GM19397 (cell line): ENCODE results near the gene G3BP2.

ENCODE experiments used
- ATAC-seq: cut with Tn5 transposase; IDR thresholded peaks from one replicate; pipeline ENCODE4 v1.9.1; 2021; ENCODE audit warnings: mild to moderate bottlenecking, moderate library complexity; ENCODE audit not compliant: unreplicated experiment

G3BP2 gene

DNA sequence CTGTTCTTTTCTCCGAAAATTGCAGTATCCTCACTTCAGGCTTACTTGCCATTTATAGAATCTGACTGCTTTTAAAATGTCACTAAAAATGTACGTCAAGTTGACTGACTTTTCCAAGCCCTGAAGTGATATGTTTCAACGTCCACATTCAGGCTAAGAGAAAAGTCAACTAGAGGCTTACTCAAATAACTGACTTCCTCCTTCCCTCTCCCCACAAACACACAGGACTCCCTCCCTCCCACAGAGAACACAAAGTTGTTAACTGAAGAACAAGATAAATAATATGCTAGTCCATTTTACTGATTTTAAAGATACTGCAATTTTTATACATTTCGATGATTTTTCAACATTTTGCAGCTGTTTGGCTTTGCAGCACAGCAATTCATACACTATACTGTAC, 29.1 kb downstream of the G3BP2 start:
- no peak for ATAC-seq

DNA sequence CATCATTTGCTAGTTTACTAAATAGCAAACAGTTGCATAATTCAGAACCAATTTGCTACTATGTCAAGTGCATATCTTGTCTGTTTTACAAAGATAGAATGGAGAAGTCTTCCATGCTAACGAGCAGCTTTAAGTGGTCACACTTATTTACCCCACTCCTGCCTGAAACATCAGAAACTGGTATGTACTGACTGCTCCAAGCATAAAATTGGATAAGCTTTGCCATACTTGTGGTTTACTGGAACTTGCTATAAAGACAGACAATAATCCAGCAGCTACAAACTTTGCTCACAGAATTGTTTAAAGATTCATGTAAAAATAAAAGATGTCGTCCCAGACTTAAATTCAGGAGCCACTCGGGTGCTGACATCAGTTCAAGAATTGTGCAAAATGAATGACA, 29.6 kb downstream of the G3BP2 start:
- ATAC-seq = no peak

DNA sequence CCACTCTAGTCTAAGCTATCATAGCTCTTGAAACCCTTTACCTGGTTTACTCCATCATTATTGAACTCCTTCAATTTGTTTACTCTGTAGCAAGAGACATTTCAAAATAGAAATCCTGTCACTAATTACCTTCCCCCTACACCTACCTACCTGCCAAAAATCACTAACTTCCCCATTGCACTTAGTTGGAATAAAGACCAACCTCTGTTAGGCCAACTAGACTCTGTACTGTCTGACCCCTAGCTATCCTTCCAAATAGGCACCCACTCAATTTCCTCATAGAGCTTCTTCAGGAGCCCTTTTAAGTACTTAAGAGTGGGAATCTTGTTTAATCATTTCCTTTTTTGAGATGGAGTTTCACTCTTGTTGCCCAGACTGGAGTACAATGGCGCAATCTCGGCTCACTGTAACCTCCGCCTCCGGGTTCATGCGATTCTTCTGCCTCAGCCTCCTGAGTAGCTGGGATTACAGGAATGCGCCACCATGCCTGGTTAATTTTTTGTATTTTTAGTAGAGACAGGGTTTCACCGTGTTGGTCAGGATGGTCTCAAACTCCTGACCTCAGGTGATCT, 34.0 kb downstream of the G3BP2 start:
- ATAC-seq = no peak

DNA sequence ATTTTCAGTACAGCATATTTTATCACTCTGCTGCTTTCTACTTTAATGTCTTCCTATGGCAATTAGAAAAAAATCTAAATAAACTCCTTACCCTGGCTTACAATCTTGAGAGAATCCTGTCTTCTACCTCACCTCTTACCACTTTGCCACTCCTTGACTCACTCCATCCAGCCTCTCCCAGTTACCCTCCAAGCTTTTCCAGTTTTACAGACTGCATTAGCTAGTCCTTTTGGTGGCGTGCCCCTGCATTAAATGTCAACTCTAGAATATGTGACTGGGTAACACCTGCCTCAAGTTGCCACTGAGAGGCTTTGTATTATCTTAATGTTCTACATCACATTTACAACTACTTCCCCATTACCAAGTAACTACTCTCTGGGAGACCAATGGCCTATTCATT, 35.4 kb downstream of the G3BP2 start:
- ATAC-seq = no peak

DNA sequence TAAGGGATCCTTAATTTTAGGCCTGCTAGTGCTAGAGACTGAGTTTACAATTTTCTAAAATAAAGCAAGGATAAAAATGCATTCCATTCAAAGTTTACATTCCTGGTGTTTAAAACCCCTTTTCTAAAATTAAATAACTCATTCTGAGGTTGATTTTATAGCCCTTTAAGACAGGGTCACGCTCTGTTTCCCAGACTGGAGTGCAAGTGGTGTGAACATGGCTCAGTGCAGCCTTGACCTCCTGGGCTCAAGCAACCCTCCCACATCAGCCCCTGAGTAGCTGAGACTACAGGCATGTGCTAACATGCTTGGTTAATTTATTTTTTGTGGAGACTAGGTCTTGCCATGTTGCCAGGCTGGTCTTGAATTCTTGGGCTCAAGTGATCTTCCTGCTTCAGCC, 36.0 kb downstream of the G3BP2 start:
- no peak for ATAC-seq

DNA sequence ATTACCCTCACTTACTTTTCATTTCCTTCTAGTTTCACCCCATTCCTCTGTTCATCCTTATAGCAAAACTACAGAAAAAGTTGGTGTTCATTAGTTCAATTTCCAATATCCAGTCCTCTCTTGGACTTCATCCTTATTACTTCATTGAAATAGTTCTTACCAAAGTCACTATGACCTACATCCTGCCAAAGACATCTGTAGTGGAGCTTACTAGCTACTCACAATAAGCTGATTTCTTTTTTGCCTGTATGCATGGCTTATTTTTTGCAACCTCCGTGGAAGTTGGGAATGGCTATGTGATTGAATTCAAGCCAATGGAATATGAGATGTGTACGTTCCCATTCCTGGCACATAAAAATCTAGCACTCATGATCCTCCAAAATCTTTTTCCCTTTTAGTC, 38.3 kb downstream of the G3BP2 start:
- no peak for ATAC-seq

DNA sequence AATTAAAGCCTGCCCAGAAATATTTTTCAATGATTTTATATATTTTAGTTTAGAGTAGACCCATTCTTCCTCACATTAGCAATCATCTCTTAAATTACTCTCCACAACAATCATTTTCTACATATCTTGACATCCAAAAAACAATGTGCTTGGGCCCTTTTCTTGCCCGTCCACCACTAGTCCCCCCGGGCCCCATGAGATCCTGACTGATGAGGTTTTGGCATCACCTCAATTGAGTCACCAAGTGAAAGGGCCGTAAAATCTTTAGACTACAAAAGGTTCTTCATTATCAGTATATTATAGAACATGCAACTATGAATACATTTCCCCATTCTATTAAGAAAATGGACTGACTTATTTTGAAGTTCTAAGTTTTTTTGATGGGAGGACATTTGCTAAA, 38.9 kb downstream of the G3BP2 start:
- no peak for ATAC-seq

DNA sequence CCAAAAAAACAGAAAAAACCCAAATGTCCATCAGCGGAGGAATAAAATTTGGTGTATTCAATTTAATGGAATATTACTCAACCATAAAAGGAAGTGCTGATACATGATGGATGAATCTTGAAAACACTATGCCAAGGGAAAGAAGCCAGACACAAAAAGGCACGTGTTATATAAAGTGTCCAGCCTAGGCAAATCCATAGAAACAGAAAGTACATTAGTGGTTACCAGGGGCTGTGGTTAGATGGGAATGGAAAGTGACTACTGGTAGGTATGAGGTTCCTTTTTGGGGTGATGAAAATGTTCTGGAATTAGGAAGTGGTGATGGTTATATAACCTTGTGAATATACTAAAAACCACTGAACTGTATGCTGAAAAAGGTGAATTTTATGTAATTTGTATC, 39.4 kb downstream of the G3BP2 start:
- ATAC-seq = no peak

DNA sequence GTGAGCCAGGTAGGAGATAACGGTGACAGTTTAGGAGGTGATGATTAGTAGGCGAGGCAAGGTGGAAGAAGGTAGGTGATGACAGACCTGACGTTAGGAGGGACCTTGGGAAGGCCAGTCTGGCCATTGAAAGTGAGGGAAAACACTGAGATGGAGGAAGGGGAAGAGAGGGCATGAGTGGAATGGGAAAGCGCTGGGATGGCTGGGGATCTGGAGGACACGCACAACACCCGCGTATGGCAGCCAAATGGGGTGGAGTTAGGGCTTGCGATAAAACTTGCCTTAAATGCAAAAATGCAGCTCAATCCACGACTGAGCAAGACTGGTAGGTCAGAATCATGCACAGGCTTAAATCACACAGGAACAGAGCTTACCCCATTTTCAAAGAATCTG, 42.3 kb downstream of the G3BP2 start:
- ATAC-seq = no peak

DNA sequence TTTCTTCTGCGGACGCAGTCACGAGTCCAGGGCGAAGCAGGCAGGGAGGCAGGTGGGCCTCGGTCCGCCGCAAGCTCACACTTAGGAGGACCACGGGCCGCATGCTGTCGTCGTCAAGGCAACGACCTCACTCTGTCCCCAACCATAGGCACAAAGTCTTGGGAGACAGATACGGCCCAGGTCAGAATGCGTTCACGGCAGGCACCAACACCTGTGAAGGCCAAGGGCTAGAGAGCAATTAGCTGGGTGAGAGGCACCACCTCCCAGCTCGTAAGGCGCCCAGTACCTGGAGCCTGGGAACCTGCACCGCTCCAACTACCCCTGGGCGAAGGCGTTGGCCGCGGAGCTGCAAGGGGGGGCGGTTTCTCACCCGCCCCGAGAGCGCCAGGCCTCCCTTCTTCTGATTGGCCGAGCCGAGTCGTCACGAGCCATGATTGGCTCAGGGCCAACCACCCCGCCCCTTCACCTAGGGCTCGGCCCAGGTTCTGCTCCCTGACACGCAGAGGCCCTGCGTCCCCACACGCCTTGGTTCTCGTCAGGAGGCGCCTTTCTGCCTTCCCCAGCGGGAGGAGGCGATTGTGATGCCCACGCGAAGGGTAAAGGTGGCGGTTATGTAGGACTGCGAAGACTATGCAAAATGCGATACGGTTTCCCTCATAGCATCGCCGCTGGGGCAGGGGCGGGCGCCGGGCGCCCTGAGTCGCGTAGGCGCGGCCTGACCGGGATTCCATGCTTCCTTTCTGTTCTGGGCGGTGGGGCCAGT, 42.9 kb downstream of the G3BP2 start, which contains the start of gene CDKL2:
Gene CDKL2, minus strand, starts transcription at position 355 of the 763 bp plus-strand sequence. CDS start 4,540 bp downstream, outside the sequence.
- ATAC-seq = peak; percentile 100

DNA sequence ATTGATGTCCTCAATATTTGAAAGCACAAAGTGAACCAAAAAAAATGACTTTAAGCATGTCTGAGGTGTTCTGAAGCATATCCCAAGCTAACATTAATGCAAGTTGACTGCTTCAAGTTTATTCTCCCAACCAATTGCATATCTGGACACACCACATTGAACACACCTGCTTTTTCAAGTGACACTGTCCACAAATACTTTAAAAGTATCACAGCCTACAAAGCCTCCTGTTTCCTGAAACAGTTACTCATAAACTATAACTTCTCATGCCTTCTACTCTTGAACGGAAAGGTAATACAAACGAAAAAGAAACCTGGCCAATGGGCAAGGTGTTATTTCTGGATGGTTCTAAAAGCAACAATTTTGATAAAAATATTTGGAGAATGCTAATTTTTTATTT, 44.0 kb downstream of the G3BP2 start:
- no peak for ATAC-seq

DNA sequence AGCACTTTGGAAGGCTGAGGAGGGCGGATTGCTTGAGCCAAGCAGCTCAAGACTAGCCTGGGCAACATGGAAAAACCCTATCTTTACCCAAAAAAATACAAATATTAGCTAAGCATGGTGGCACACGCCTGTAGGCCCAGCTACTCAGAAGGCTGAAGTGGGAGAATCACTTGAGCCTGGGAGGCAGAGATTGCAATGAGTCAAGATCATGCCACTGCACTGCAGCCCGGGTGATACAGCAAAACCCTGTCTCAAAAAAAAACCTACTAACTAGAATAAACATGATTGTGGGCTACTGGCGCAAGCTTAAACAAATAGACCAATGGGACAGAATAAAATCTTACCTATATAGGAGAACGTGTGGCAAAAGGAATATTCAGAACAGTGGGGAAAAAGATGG, 50.2 kb downstream of the G3BP2 start:
- no peak for ATAC-seq

DNA sequence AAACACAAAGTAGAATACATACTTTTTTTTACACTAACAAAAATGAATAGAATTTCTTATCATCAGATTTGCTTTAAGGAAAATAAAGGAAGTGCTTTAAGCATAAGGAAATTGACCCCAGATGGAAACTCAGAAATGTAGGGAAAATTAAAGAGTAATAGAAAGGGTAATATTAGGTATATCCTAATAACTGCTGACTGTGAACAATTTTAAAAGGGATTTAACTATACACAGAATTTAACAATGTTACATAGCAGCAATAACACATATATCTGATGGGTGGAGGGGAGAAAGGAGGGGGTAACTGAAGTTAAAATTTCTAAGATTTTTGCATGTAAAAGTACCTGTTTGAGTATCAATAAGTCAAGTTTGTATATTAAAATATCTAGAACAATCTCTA, 51.5 kb downstream of the G3BP2 start:
- ATAC-seq = no peak

DNA sequence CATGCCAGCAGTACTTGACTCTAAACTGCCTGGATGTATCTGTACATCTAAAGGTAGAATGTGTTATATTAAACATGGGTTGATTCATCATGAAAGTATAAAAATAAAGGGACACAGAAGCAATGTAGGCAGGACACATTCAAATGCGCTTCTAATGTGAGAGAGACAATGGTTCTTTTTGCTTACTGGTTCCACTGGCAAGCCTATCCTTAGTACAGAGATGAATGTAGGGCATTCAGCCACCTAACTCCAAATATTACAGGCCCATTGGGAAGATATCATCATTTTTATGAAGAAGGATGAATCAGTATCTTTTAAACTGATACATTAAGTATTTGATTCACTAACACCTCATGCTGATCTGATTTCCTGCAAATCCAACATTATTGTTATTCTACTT, 60.9 kb downstream of the G3BP2 start:
- ATAC-seq = no peak

DNA sequence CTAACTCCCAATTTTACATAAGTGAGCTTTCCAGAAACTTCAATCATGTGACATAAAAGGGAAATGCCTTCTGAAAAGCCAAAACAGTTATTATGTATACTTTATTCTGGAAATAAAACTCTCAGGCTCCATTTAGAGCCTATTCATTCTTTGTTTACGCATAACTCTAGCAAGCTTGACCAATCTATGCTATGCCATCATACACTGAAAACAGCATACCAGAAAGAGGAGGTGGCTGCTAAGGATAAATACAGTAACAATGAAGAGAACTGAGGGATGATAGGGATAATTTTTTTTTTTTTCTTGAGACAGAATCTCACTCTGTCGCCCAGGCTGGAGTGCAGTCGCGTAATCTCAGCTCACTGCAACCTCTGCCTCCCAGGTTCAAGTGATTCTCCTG, 67.3 kb downstream of the G3BP2 start:
- no peak for ATAC-seq

DNA sequence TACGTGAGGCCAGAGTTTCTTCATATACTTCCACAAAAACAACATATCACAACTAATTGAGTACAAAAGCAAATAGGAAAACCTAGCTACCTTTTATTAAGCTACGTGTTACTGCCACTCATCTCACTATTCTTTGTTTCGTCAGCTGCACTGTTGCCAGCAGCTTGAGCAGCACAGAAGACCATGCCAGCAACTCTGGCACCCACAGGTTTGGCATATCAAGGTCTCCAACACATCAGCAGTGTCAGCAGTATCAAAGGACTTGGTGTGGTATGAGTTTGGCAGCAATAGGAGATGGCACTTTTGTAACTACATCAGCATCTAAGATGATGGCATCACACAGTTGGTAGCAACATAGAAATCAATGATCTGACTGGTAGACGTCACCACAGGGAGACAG, 73.6 kb downstream of the G3BP2 start:
- ATAC-seq = no peak

DNA sequence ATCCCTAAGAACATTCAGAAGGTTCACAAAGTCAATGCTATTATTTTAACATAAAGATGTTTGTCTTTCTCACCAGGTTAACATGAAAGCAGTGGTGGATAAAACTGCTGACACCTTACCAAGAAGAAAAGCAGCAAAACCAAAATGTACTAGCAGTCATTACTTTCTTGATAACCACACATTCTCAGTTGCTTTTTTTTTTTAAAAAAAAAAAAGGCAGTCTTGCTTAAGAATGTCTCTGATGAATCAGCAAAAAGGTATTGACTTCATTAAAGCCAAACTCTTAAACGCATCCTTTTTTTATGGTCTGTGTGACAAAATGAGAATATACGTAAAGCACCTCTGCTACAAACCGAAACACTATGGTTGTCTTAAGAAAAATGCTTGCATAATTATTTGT, 74.8 kb downstream of the G3BP2 start:
- ATAC-seq = no peak

DNA sequence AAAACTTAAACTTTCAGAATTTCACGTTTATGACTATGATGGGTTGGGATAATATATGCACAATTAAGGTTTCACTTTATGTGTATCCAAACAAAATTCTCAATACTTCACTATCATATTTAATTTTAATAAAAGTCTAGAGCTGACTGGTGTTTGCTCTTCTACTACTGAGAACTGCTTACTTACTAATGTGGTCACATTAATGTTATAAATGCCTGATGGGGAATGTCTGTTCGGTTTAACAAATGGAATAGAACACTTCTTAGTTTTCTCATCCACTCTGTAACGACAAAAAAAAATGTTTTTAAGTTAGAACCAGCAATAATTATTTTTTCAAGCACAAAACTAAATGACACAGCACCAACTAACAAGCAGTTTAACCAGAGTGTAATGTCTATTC, 77.2 kb downstream of the G3BP2 start:
- no peak for ATAC-seq

DNA sequence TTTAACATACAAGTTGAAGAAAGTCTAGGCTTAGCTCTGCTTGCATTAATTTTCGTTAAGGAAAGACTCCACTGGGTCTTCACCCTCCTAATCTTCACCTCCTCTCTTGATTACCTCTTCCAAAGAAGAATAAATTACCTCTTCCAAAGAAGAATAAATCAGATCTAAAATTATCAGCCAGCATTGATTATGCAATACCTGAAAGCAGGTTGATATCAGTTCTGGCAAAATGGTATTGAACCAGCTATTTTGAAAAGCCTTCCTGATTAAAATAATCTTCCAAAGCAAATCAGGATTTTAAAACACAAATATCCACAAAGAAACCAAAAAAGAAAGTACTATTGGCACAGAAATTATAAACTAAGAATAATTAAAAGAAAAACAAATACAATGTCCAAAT, 79.8 kb downstream of the G3BP2 start:
- no peak for ATAC-seq
